ENCODE data around the gene SPATA13.

- no peak for TF ChIP-seq CTCF (IDR thresholded peaks at IDR 0.05 in 8 of 11, conservative IDR thresholded peaks at IDR 0.05 in 3 of 11)
- TF ChIP-seq POLR2AphosphoS5 (IDR thresholded peaks at IDR 0.05), result peak; percentile 61 to 66 (median 63)
- no peak for TF ChIP-seq POLR2A (IDR thresholded peaks at IDR 0.05)
These were observed 112.1 kb downstream of the SPATA13 start for GRCh38 chr13:24272452-24273161.
